SK-N-SH treated with all-trans-retinoic acid at 6 μM for 48 hours (cell line): ENCODE results near the gene GSTO2.

Experiments
- BACH2 ChIP-seq: fragments of 250-450 bp; sonication (Bioruptor Pico); IDR thresholded peaks from 2 replicates; pipeline ENCODE4 v1.9.0; 2021; ENCODE audit warnings: mild to moderate bottlenecking, borderline replicate concordance
- CREB5 ChIP-seq: fragments of 250-450 bp; sonication (Bioruptor Pico); IDR thresholded peaks from 2 replicates; pipeline ENCODE4 v1.5.1; 2020; ENCODE audit warnings: low read depth, mild to moderate bottlenecking, moderate library complexity
- ESRRG ChIP-seq: fragments of 250-450 bp; sonication (Bioruptor Pico); IDR thresholded peaks from 2 replicates; pipeline ENCODE4 v1.6.1; 2021; ENCODE audit warnings: mild to moderate bottlenecking
- ISL1 ChIP-seq: fragments of 250-450 bp; sonication (Bioruptor Pico); IDR thresholded peaks from 2 replicates; pipeline ENCODE4 v2.1.2; 2022; ENCODE audit warnings: mild to moderate bottlenecking, moderate library complexity
- TSHZ2 ChIP-seq: fragments of 250-450 bp; sonication (Bioruptor Pico); IDR thresholded peaks from 2 replicates; pipeline ENCODE4 v1.5.0; 2020; ENCODE audit warnings: mild to moderate bottlenecking, moderate library complexity
- ZC3H10 ChIP-seq: fragments of 250-450 bp; sonication (Bioruptor Pico); IDR thresholded peaks from 2 replicates; pipeline ENCODE4 v1.5.1; 2021; ENCODE audit warnings: mild to moderate bottlenecking, moderate library complexity
- ZFP30 ChIP-seq: fragments of 450-650 bp; formaldehyde crosslinking; IDR thresholded peaks from 2 replicates; pipeline ENCODE4 v1.5.0; 2022; ENCODE audit warnings: mild to moderate bottlenecking, moderate library complexity
- ZNF70 ChIP-seq: fragments of 450-650 bp; formaldehyde crosslinking; IDR thresholded peaks from 2 replicates; pipeline ENCODE4 v1.5.0; 2020; ENCODE audit warnings: mild to moderate bottlenecking, moderate library complexity

GRCh38 chr10:104254493-104255310, 14.3 kb upstream of the GSTO2 start, which contains the start of gene GSTO1:
- no peak for TF ChIP-seq ESRRG (CRISPR knock-in tag)
- no peak for TF ChIP-seq BACH2 (CRISPR knock-in tag)
- no peak for TF ChIP-seq ISL1
- TF ChIP-seq ZFP30 (CRISPR knock-in tag) = no peak
- no peak for TF ChIP-seq CREB5 (CRISPR knock-in tag)
- TF ChIP-seq ZNF70 (CRISPR knock-in tag) = no peak
- no peak for TF ChIP-seq TSHZ2
- no peak for TF ChIP-seq ZC3H10
